Upper lobe of left lung (tissue), 6 donors: ENCODE results near the gene TOB1. TPM values are rescaled to one million over a fixed set of nuclear protein-coding genes. Genes with fewer than 3 reads are reported as not detected.
"Not testable (repeated sequence)": the region's sequence is repeated elsewhere in the genome, so short reads cannot be mapped to it uniquely, and the experiment has no call there.

ENCODE experiments used
- ATAC-seq, 2 donors: fragments of 200-7000 bp; cut with Tn5 transposase; one replicate each; pipeline ENCODE4 v1.9.1; 2022; ENCODE audit warnings: mild to moderate bottlenecking in 2 of 2, moderate library complexity in 2 of 2; ENCODE audit not compliant: low FRiP score in 2 of 2
- DNase-seq, 2 donors: peaks; one replicate each; pipeline ENCODE4 v3.0.0-alpha.2; 2019 to 2020
- H3K27ac ChIP-seq, 4 donors: fragments of 200-600 bp; sonication (generic); one replicate each; pipeline ENCODE4 v1.5.1; 2016 to 2019
- H3K27me3 ChIP-seq, 4 donors: fragments of 200-600 bp; sonication (generic); one replicate each; pipeline ENCODE4 v1.5.1; 2017 to 2019
- H3K36me3 ChIP-seq, 4 donors: fragments of 200-600 bp; sonication (generic); one replicate each; pipeline ENCODE4 v1.5.1; 2016 to 2019
- H3K4me1 ChIP-seq, 4 donors: fragments of 200-600 bp; sonication (generic); one replicate each; pipeline ENCODE4 v1.5.1; 2018 to 2019
- H3K4me3 ChIP-seq, 4 donors: fragments of 200-600 bp; sonication (generic); one replicate each; pipeline ENCODE4 v1.5.1; 2017 to 2019; ENCODE audit warnings: mild to moderate bottlenecking in 2 of 4, moderate library complexity in 1 of 4
- H3K9me3 ChIP-seq, 4 donors: fragments of 200-600 bp; sonication (generic); one replicate each; pipeline ENCODE4 v1.5.1; 2018 to 2019
- CTCF ChIP-seq, 6 experiments: fragments of 450-650 bp in 4 of 6; fragments of 200-600 bp in 2 of 6; sonication (generic) in 2 of 6; IDR thresholded peaks; one replicate each; pipeline ENCODE4 v1.5.1; 2016 to 2019; ENCODE audit warnings: antibody characterized with exemption in 6 of 6
- EP300 ChIP-seq, 4 donors: sonication (generic); formaldehyde crosslinking; IDR thresholded peaks; one replicate each; pipeline ENCODE4 v1.5.1; 2017; ENCODE audit warnings: antibody characterized with exemption in 4 of 4, control low read depth in 2 of 4
- POLR2A ChIP-seq, 4 donors: fragments of 450-650 bp; IDR thresholded peaks; one replicate each; pipeline ENCODE4 v1.5.1; 2016 to 2017; ENCODE audit warnings: antibody characterized with exemption in 4 of 4, mild to moderate bottlenecking in 2 of 4
- POLR2AphosphoS5 ChIP-seq, 2 donors: sonication (generic); formaldehyde crosslinking; IDR thresholded peaks; one replicate each; pipeline ENCODE4 v1.5.1; 2017; ENCODE audit warnings: antibody characterized with exemption in 2 of 2
- WGBS, 2 donors: methylation state at CpG; one replicate each; pipeline ENCODE4 v1.1.5; 2017 to 2018; 5-methylcytosine and 5-hydroxymethylcytosine counted together
- total RNA-seq, 6 donors: library from RNA; depleted of rRNA in 4 of 6; stranded (reverse); fragments of >200 nt in 4 of 6; gene quantifications; one replicate each; pipeline versions ENCODE4 v1.1.0 to v1.2.1, GENCODE V29; 2016 to 2021
- donor health status: DM: no; HTN: no; CAD: no; lungs with moderate emphysema.
- donor health status: DM: no; HTN: yes; CAD: no; lungs with severe emphysema.

Gene TOB1
- total RNA-seq, 6 donors from 2014 or later: 16.0 to 98.5 (median 53.5) TPM

- peak overlapping the region; percentile 56 to 68 (median 60) for H3K27ac ChIP-seq
Measured at GRCh38 chr17:50883850-50884438, 17.8 kb upstream of the TOB1 start.

GRCh38 chr17:50882851-50883250, 16.7 kb upstream of the TOB1 start:
- Histone ChIP-seq H3K27ac (no peak overlapping the region), H3K9me3 (no peaks in the 10 kb centered on the region), H3K4me1 (peaks cover 3 to 15% (median 10%) of the 10 kb centered on the region in 4 donors), H3K27me3 (no peaks in the 10 kb centered on the region), H3K4me3 (no peak overlapping the region), H3K36me3 (no peaks in the 10 kb centered on the region)
- TF ChIP-seq POLR2A (IDR thresholded peaks at IDR 0.05): no peak
- TF ChIP-seq CTCF (IDR thresholded peaks at IDR 0.05): no peak
- DNase-seq (no peak), ATAC-seq (no peak)
- whole genome bisulfite sequencing, 2 donors: 96 to 97% methylated on average over 7 of the region's 7 CpGs

More at GRCh38 chr17:50883850-50884438, 17.8 kb upstream of the TOB1 start:
- TF ChIP-seq CTCF (IDR thresholded peaks at IDR 0.05) (no peak), POLR2AphosphoS5 (IDR thresholded peaks at IDR 0.05) (no peak), EP300 (IDR thresholded peaks at IDR 0.05) (no peak), POLR2A (IDR thresholded peaks at IDR 0.05) (no peak)
- DNase-seq (peak in 1 of 2 donors; percentile 78), ATAC-seq (peak; percentile 66 to 80)
- Histone ChIP-seq H3K4me1 (peaks cover 3 to 15% (median 10%) of the 10 kb centered on the region in 4 donors), H3K36me3 (no peaks in the 10 kb centered on the region), H3K4me3 (no peak overlapping the region), H3K9me3 (no peaks in the 10 kb centered on the region), H3K27me3 (no peaks in the 10 kb centered on the region)
- 65 to 74% methylated on average over 5 of the region's 5 CpGs for WGBS, 2 donors

DNA sequence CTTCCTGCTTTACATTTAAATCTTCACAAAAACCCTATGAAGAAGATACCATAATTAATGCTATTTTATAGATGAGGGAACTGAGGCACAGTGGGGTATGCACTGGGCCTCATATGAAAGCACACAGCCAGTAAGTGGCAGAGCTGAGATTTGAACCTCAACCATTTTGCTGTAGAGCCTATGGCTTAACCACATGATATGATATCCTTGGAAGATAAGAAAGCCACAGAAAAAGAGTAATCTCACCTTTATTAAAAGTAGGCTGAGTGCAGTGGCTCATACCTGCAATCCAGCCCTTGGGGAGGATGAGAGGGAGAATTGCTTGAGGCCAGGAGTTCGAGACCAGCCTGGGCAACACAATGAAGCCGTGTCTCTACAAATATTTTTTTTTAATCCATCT, 15.0 kb upstream of the TOB1 start:
- no peak for TF ChIP-seq POLR2AphosphoS5 (IDR thresholded peaks at IDR 0.05)
- no peak for TF ChIP-seq EP300 (IDR thresholded peaks at IDR 0.05)
- TF ChIP-seq POLR2A (IDR thresholded peaks at IDR 0.05): no peak
- TF ChIP-seq CTCF (IDR thresholded peaks at IDR 0.05): no peak
- H3K4me1 ChIP-seq: peaks cover 3 to 15% (median 10%) of the 10 kb centered on the region in 4 donors
- 98 to 100% methylated on average over 2 of the region's 2 CpGs for WGBS, 2 donors
- H3K4me3 ChIP-seq: no peak overlapping the region
- no peaks in the 10 kb centered on the region for H3K9me3 ChIP-seq
- ATAC-seq (no peak), DNase-seq (no peak)
- H3K27ac ChIP-seq: no peak overlapping the region
- no peaks in the 10 kb centered on the region for H3K27me3 ChIP-seq
- H3K36me3 ChIP-seq: no peaks in the 10 kb centered on the region

GRCh38 chr17:50879086-50879485, 12.9 kb upstream of the TOB1 start:
- Histone ChIP-seq H3K4me1 (peaks cover 0 to 8% (median 2%) of the 10 kb centered on the region in 4 donors), H3K27me3 (no peaks in the 10 kb centered on the region), H3K36me3 (no peaks in the 10 kb centered on the region), H3K4me3 (no peak overlapping the region), H3K9me3 (no peaks in the 10 kb centered on the region), H3K27ac (no peak overlapping the region)
- no peak for TF ChIP-seq POLR2AphosphoS5 (IDR thresholded peaks at IDR 0.05)
- no peak for TF ChIP-seq POLR2A (IDR thresholded peaks at IDR 0.05)
- no peak for TF ChIP-seq CTCF (IDR thresholded peaks at IDR 0.05)
- TF ChIP-seq EP300 (IDR thresholded peaks at IDR 0.05): no peak
- DNase-seq (no peak), ATAC-seq (no peak)
- 95% methylated on average over 5 of the region's 5 CpGs for WGBS, 2 donors

GRCh38 chr17:50877838-50878237, 11.7 kb upstream of the TOB1 start:
- Histone ChIP-seq H3K27me3 (no peaks in the 10 kb centered on the region), H3K4me1 (peaks cover 0 to under 1% (median 0%) of the 10 kb centered on the region in 4 donors), H3K9me3 (no peaks in the 10 kb centered on the region), H3K4me3 (no peak overlapping the region), H3K36me3 (no peaks in the 10 kb centered on the region), H3K27ac (no peak overlapping the region)
- DNase-seq: no peak
- no peak for ATAC-seq
- TF ChIP-seq POLR2A (IDR thresholded peaks at IDR 0.05) (no peak), CTCF (IDR thresholded peaks at IDR 0.05) (no peak), EP300 (IDR thresholded peaks at IDR 0.05) (no peak), POLR2AphosphoS5 (IDR thresholded peaks at IDR 0.05) (no peak)
- WGBS, 2 donors: 96 to 100% methylated on average over 1 of the region's 1 CpG

- not testable (repeated sequence) for H3K4me1 ChIP-seq, H3K27ac ChIP-seq, ATAC-seq, H3K27me3 ChIP-seq, DNase-seq, H3K9me3 ChIP-seq, H3K4me3 ChIP-seq, H3K36me3 ChIP-seq
- WGBS, 2 donors: 92 to 100% methylated on average over 8 to 9 of the region's 9 CpGs
Measured at GRCh38 chr17:50877042-50877441, 10.9 kb upstream of the TOB1 start.
